ENCODE measurements around the gene GPR17. TPM values are rescaled to one million over a fixed set of nuclear protein-coding genes. Genes with fewer than 3 reads are reported as not detected.

Gene GPR17
- total and polyA plus RNA-seq, 2 donors (not counting 1 experiment from before 2014, with no cell fraction given) = 0.06 TPM; not detected in 1

DNA sequence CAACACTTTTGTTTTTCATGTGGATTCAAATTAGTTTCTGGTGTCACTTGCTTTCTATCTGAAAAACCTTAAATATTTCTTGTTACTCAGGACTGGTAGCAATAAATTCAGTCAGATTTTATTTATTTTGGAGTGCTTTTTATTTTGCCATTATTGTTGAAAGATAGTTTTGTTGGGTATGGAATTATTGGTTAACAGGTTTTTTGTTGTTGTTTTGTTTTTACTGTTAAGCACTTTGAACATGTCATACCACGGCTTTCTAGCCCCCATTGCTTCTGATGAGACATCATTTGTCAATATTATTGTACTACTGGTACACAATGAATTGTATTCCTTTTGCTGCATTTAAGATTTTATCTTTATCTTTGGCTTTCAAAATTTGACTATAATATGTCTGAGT, 42.5 kb downstream of the GPR17 start:
- Mint-ChIP-seq H3K4me1 (no peaks in the 10 kb centered on the region), H3K27me3 (no peaks in the 10 kb centered on the region), H3K9me3 (ENCODE audit: insufficient read depth) (peaks cover 9% of the 10 kb centered on the region), H3K4me3 (no peak overlapping the region), H3K27ac (no peak overlapping the region)
- H3K27me3 ChIP-seq (replicated peaks in 1 of 4; ENCODE audit: control extremely low read depth in 1 of 4, control insufficient read depth in 3 of 4, insufficient read depth in 4 of 4, low read length in 3 of 4) = peaks cover 0 to 3% (median 0%) of the 10 kb centered on the region in 4 experiments
- H3K4me3 ChIP-seq (ENCODE audit: control extremely low read depth in 1 of 5, extremely low read depth in 1 of 5, insufficient read depth in 1 of 5, low read depth in 2 of 5, low read length in 4 of 5) = no peak overlapping the region
- H4K20me1 ChIP-seq (ENCODE audit: control insufficient read depth, insufficient read depth, low read length, poor library complexity, severe bottlenecking) = no peaks in the 10 kb centered on the region
- H3K4me1 ChIP-seq (ENCODE audit: control insufficient read depth in 2 of 2, insufficient read depth in 2 of 2, low read length in 2 of 2) = no peaks in the 10 kb centered on the region
- H3K9me3 ChIP-seq (ENCODE audit: control extremely low read depth in 1 of 3, control insufficient read depth in 2 of 3, insufficient read depth in 1 of 3, low read length in 2 of 3) = peaks cover 0 to 19% (median 16%) of the 10 kb centered on the region in 3 donors
- no CpG with 5 or more reads among the region's 1 CpG for WGBS (ENCODE audit: insufficient coverage)
- H3K36me3 ChIP-seq (replicated peaks in 1 of 2; ENCODE audit: control extremely low read depth in 1 of 2, control insufficient read depth in 1 of 2, extremely low read depth in 1 of 2, insufficient read depth in 2 of 2, low read length in 1 of 2) = no peaks in the 10 kb centered on the region
- POLR2A ChIA-PET = no interaction called here
- no peak overlapping the region for H3K9ac ChIP-seq (ENCODE audit: low read length)
- intact Hi-C loops (cut with micrococcal nuclease) = no loop called here
- TF ChIP-seq EZH2 (IDR thresholded peaks at IDR 0.05; ENCODE audit: borderline replicate concordance, insufficient read depth, low read depth, low read length, poor library complexity, severe bottlenecking) = no peak
- TF ChIP-seq, protein P1, sequence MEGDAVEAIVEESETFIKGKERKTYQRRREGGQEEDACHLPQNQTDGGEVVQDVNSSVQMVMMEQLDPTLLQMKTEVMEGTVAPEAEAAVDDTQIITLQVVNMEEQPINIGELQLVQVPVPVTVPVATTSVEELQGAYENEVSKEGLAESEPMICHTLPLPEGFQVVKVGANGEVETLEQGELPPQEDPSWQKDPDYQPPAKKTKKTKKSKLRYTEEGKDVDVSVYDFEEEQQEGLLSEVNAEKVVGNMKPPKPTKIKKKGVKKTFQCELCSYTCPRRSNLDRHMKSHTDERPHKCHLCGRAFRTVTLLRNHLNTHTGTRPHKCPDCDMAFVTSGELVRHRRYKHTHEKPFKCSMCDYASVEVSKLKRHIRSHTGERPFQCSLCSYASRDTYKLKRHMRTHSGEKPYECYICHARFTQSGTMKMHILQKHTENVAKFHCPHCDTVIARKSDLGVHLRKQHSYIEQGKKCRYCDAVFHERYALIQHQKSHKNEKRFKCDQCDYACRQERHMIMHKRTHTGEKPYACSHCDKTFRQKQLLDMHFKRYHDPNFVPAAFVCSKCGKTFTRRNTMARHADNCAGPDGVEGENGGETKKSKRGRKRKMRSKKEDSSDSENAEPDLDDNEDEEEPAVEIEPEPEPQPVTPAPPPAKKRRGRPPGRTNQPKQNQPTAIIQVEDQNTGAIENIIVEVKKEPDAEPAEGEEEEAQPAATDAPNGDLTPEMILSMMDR (IDR thresholded peaks at IDR 0.05) = no peak
- no peaks in the 10 kb centered on the region for H3K79me2 ChIP-seq (ENCODE audit: control insufficient read depth, insufficient read depth, low read length)
- ATAC-seq (ENCODE audit: low read depth) (no peak), DNase-seq (no peak)
- H2AFZ ChIP-seq (ENCODE audit: insufficient read depth, low read depth, low read length, poor library complexity, severe bottlenecking) = no peak overlapping the region
- H3K27ac ChIP-seq (ENCODE audit: low read length in 2 of 2) = no peak overlapping the region
- CTCF ChIA-PET = no interaction called here
- H3K4me2 ChIP-seq (replicated peaks; ENCODE audit: low read depth, low read length, poor library complexity, severe bottlenecking) = no peak overlapping the region

DNA sequence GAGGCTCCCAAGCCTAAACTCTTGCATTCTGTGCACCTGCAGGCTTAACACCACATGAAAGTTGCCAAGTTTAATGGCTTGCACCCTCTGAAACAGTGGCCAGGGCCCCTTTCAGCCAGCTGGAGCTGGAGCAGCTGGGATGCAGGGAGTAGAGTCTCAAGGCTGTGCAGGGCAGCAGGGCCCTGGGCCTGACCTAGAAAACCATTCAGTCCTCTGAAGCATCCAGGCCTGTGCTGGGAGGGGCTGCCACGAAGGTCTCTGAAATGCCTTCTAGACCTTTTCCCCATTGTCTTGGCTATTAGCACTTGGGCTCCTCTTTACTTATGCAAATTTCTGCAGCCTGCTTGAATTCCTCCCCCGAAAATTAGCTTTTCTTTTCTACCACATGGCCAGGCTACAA, 44.7 kb downstream of the GPR17 start:
- CTCF ChIA-PET = no interaction called here
- POLR2A ChIA-PET = no interaction called here
- TF ChIP-seq, protein P1 (IDR thresholded peaks at IDR 0.05) = no peak
- no peak for TF ChIP-seq EZH2 (IDR thresholded peaks at IDR 0.05; ENCODE audit: borderline replicate concordance, insufficient read depth, low read depth, low read length, poor library complexity, severe bottlenecking)
- H3K27ac Mint-ChIP-seq = no peak overlapping the region
- no peak overlapping the region for H3K27ac ChIP-seq (ENCODE audit: low read length in 2 of 2)
- H3K79me2 ChIP-seq (ENCODE audit: control insufficient read depth, insufficient read depth, low read length) = no peaks in the 10 kb centered on the region
- ATAC-seq (ENCODE audit: low read depth) = no peak
- no peak overlapping the region for H3K4me3 ChIP-seq (ENCODE audit: control extremely low read depth in 1 of 5, extremely low read depth in 1 of 5, insufficient read depth in 1 of 5, low read depth in 2 of 5, low read length in 4 of 5)
- H3K9me3 Mint-ChIP-seq (ENCODE audit: insufficient read depth) = peaks cover 9% of the 10 kb centered on the region
- H3K4me1 Mint-ChIP-seq = no peaks in the 10 kb centered on the region
- WGBS (ENCODE audit: insufficient coverage) = 89% methylated on average over 2 of the region's 2 CpGs
- peaks cover 0 to 3% (median 0%) of the 10 kb centered on the region in 4 experiments for H3K27me3 ChIP-seq (replicated peaks in 1 of 4; ENCODE audit: control extremely low read depth in 1 of 4, control insufficient read depth in 3 of 4, insufficient read depth in 4 of 4, low read length in 3 of 4)
- H3K4me2 ChIP-seq (replicated peaks; ENCODE audit: low read depth, low read length, poor library complexity, severe bottlenecking) = no peak overlapping the region
- no peak overlapping the region for H2AFZ ChIP-seq (ENCODE audit: insufficient read depth, low read depth, low read length, poor library complexity, severe bottlenecking)
- no peaks in the 10 kb centered on the region for H3K4me1 ChIP-seq (ENCODE audit: control insufficient read depth in 2 of 2, insufficient read depth in 2 of 2, low read length in 2 of 2)
- no peaks in the 10 kb centered on the region for H4K20me1 ChIP-seq (ENCODE audit: control insufficient read depth, insufficient read depth, low read length, poor library complexity, severe bottlenecking)
- no peak overlapping the region for H3K9ac ChIP-seq (ENCODE audit: low read length)
- peaks cover 0 to 19% (median 16%) of the 10 kb centered on the region in 3 donors for H3K9me3 ChIP-seq (ENCODE audit: control extremely low read depth in 1 of 3, control insufficient read depth in 2 of 3, insufficient read depth in 1 of 3, low read length in 2 of 3)
- intact Hi-C loops (cut with micrococcal nuclease) = no loop called here
- H3K36me3 ChIP-seq (replicated peaks in 1 of 2; ENCODE audit: control extremely low read depth in 1 of 2, control insufficient read depth in 1 of 2, extremely low read depth in 1 of 2, insufficient read depth in 2 of 2, low read length in 1 of 2) = no peaks in the 10 kb centered on the region
- H3K4me3 Mint-ChIP-seq = no peak overlapping the region
- no peak for DNase-seq
- no peaks in the 10 kb centered on the region for H3K27me3 Mint-ChIP-seq

Measured in B cell (primary cell).